ENCODE data around the gene NOD2. TPM values are rescaled to one million over a fixed set of nuclear protein-coding genes. Genes with fewer than 3 reads are reported as not detected.

NOD2 gene
- total and polyA plus RNA-seq, 12 donors, result 0.13 to 4.9 (median 0.48) TPM

GRCh38 chr16:50655558-50656055, 37.8 kb upstream of the NOD2 start:
- no peak overlapping the region for H3K4me3 ChIP-seq
- H3K4me1 ChIP-seq, result no peaks in the 10 kb centered on the region
- WGBS, 2 donors, result 88 to 97% methylated on average over 3 of the region's 3 CpGs
- H3K27me3 ChIP-seq, result peaks cover 0 to 6% (median 0%) of the 10 kb centered on the region in 7 donors
- H3K9me3 ChIP-seq, result no peaks in the 10 kb centered on the region
- H3K36me3 ChIP-seq, result no peaks in the 10 kb centered on the region
- TF ChIP-seq CTCF (IDR thresholded peaks at IDR 0.05), result no peak
- ATAC-seq, result no peak
- intact Hi-C loops (cut with DNase I), result loop anchor here in 1 of 10 donors (10.0 kb wide), 1 partner anchor 401 kb away; no protein-coding TSS in a partner anchor
- no peak overlapping the region for H3K27ac ChIP-seq
- DNase-seq, result no peak

- Histone ChIP-seq H3K4me3 (no peak overlapping the region), H3K27ac (no peak overlapping the region), H3K4me1 (no peaks in the 10 kb centered on the region), H3K9me3 (peaks cover 0 to 3% (median 0%) of the 10 kb centered on the region in 11 donors), H3K27me3 (peaks cover 0 to 5% (median 0%) of the 10 kb centered on the region in 7 donors), H3K36me3 (no peaks in the 10 kb centered on the region)
- intact Hi-C loops (cut with DNase I), result loop anchor here in 1 of 10 donors (10.0 kb wide), 1 partner anchor 402 kb away; no protein-coding TSS in a partner anchor
- DNase-seq, result no peak
- no peak for TF ChIP-seq CTCF (IDR thresholded peaks at IDR 0.05)
- ATAC-seq, result peak in 1 of 8 donors; percentile 34
- 39 to 47% methylated on average over 5 of the region's 5 CpGs for WGBS, 2 donors
These were observed 36.2 kb upstream of the NOD2 start for GRCh38 chr16:50657241-50657640.

GRCh38 chr16:50659806-50660205, 33.6 kb upstream of the NOD2 start:
- intact Hi-C loops (cut with DNase I), result loop anchor here in 8 of 10 donors (5.0 to 10.0 kb wide), 11 partner anchors 65 to 635 kb away; partner anchors contain the start of genes CNEP1R1 (in 2 of the 8) and CYLD (in 1 of the 8)
- no peak for TF ChIP-seq CTCF (IDR thresholded peaks at IDR 0.05)
- Histone ChIP-seq H3K27me3 (no peaks in the 10 kb centered on the region), H3K27ac (no peak overlapping the region), H3K4me3 (no peak overlapping the region), H3K36me3 (no peaks in the 10 kb centered on the region), H3K9me3 (peaks cover 0 to 11% (median 0%) of the 10 kb centered on the region in 11 donors), H3K4me1 (peaks cover 0 to 4% (median 0%) of the 10 kb centered on the region in 9 donors)
- DNase-seq (no peak), ATAC-seq (no peak)
- 85 to 88% methylated on average over 5 of the region's 5 CpGs for WGBS, 2 donors

- Histone ChIP-seq H3K27ac (no peak overlapping the region), H3K4me3 (no peak overlapping the region), H3K9me3 (peaks cover 0 to 11% (median 0%) of the 10 kb centered on the region in 11 donors), H3K27me3 (no peaks in the 10 kb centered on the region), H3K36me3 (no peaks in the 10 kb centered on the region), H3K4me1 (peaks cover 0 to 30% (median 5%) of the 10 kb centered on the region in 9 donors)
- DNase-seq (no peak), ATAC-seq (no peak)
- intact Hi-C loops (cut with DNase I), result loop anchor here in 8 of 10 donors (5.0 to 10.0 kb wide), 10 partner anchors 68 to 638 kb away; partner anchors contain the start of genes CNEP1R1 (in 2 of the 8) and CYLD (in 1 of the 8)
- WGBS, 2 donors, result 79 to 84% methylated on average over 10 of the region's 10 CpGs
- no peak for TF ChIP-seq CTCF (IDR thresholded peaks at IDR 0.05)
These were observed 31.0 kb upstream of the NOD2 start for GRCh38 chr16:50662306-50662940.

All from heart right ventricle (tissue), 16 donors.